ENCODE measurements around the gene HIPK2. TPM values are rescaled to one million over a fixed set of nuclear protein-coding genes. Genes with fewer than 3 reads are reported as not detected.

HIPK2 gene
- total RNA-seq, 1 experiment from 2014 or later = 35.2 TPM

DNA sequence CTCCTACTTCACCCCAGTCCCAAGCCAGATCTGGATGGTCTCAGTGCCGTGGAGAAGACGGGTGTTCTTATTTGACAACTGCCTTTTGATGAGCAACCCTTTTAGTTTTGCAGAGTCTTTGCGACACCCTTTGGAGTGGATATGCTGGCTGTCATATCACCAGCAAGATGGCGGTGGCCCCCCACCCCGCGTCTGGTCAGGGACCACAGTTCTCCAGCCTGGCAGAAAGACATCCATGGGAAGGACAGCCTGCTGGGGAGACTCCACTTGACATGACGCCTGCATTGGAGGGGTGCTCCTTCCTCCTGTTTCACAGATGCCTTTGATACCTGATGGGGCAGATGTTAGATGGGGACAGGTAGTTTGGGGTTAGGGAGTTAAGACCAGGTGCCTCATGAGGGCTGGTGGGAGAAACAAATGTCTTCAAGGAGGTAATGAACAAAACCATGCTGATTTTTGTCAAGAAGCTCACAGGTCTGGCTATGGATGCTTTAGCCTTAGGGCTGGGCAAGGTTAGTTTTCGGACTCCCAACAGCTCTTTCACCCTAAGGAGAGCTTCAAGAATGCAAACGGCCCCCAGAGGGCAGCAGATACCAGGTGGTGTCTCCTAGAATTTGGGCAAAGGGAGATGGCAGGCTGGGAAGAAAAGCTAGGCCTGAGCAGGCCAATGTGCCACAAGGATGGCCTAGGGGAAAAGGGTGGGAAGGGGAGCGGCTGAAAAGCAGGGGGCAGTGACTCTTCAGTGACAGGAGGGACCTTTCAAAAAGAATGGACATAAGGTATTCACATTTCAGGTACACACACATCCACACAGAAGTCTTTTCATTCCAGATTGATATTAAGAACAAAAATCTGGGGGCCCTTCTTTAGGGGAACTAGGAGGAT, 159.1 kb downstream of the HIPK2 start:
- no peaks in the 10 kb centered on the region for H4K20me1 ChIP-seq (ENCODE audit: insufficient read depth)
- CTCF ChIA-PET = interaction anchor here (0.5 to 1.6 kb wide), 15 partner anchors 13 to 1992 kb away, joined by 3 to 11 read pairs (median 4); no protein-coding TSS in a partner anchor
- BruUV-seq (replicated peaks) = no TSS peak
- TF ChIP-seq EZH2 (IDR thresholded peaks at IDR 0.05; ENCODE audit: low read depth) = no peak
- TF ChIP-seq, protein P1, sequence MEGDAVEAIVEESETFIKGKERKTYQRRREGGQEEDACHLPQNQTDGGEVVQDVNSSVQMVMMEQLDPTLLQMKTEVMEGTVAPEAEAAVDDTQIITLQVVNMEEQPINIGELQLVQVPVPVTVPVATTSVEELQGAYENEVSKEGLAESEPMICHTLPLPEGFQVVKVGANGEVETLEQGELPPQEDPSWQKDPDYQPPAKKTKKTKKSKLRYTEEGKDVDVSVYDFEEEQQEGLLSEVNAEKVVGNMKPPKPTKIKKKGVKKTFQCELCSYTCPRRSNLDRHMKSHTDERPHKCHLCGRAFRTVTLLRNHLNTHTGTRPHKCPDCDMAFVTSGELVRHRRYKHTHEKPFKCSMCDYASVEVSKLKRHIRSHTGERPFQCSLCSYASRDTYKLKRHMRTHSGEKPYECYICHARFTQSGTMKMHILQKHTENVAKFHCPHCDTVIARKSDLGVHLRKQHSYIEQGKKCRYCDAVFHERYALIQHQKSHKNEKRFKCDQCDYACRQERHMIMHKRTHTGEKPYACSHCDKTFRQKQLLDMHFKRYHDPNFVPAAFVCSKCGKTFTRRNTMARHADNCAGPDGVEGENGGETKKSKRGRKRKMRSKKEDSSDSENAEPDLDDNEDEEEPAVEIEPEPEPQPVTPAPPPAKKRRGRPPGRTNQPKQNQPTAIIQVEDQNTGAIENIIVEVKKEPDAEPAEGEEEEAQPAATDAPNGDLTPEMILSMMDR (conservative IDR thresholded peaks at IDR 0.05) = peak; percentile 62
- no peak overlapping the region for H3K27ac ChIP-seq
- POLR2A ChIA-PET (ENCODE audit: unreplicated experiment) = no interaction called here
- H3K36me3 ChIP-seq (ENCODE audit: low read depth) = no peaks in the 10 kb centered on the region
- H3K4me1 ChIP-seq (replicated peaks; ENCODE audit: insufficient read depth) = no peaks in the 10 kb centered on the region
- H3K9me3 ChIP-seq (ENCODE audit: insufficient read depth, low read depth) = no peaks in the 10 kb centered on the region
- H3F3A ChIP-seq (ENCODE audit: insufficient read depth, low read depth) = no peaks in the 10 kb centered on the region
- peak; percentile 45 to 55 for DNase-seq
- intact Hi-C loops (cut with micrococcal nuclease; ENCODE audit: unreplicated experiment) = loop anchor here (1.0 to 5.0 kb wide), 2 partner anchors 384 to 709 kb away; no protein-coding TSS in a partner anchor
- H2AFZ ChIP-seq = no peak overlapping the region
- no peaks in the 10 kb centered on the region for H3K9me2 ChIP-seq (ENCODE audit: insufficient read depth)
- no peaks in the 10 kb centered on the region for H3K79me2 ChIP-seq (ENCODE audit: low read depth)
- H3K27me3 ChIP-seq (ENCODE audit: insufficient read depth, low read depth) = no peaks in the 10 kb centered on the region
- H3K4me2 ChIP-seq = no peak overlapping the region
- H3K4me3 ChIP-seq = no peak overlapping the region

DNA sequence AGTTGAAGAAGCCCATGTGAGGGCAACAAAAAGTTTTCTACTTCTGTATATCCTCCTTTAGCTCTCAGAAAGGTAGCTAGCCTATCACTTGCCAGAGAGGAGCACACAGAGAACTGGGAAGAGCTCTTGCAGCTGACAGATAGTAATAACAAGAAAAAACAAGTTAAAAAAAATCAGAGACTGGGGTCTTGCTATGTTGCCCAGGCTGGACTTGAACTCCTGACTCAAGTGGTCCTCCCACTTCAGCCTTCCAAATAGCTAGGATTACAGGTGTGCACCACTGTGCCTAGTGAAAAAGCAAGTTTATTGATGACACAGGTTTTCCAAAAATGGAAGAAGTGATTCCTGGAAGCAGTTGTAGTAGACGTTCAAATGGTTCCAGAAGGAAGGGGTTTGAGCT, 160.7 kb downstream of the HIPK2 start:
- CTCF ChIA-PET = interaction anchor here (0.5 to 0.7 kb wide), 2 partner anchors 29 to 117 kb away, joined by 3 to 4 read pairs; no protein-coding TSS in a partner anchor
- POLR2A ChIA-PET (ENCODE audit: unreplicated experiment) = no interaction called here

DNA sequence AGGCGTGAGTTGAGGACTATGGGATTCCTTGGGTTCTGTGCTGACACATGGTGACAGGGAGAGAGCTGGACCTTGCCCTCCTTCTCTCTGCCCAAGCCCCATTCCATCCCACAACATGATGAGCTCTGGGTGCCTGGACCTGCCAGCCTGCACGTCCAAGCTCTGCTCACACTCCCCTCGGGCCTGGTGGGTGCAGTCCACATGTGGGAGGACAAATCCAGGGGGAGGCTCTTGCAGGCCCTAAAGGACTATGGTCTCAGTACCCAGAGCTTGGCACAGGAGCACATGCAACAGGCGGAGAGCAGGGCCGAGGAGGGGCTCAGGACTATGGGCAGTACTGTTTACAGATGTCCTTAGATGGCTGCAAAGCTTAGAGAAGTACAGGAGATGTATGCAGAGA, 162.9 kb downstream of the HIPK2 start:
- Histone ChIP-seq H3K4me1 (replicated peaks; ENCODE audit: insufficient read depth) (no peaks in the 10 kb centered on the region), H3K4me3 (no peak overlapping the region), H3K9me3 (ENCODE audit: insufficient read depth, low read depth) (no peaks in the 10 kb centered on the region), H3K9me2 (ENCODE audit: insufficient read depth) (no peaks in the 10 kb centered on the region), H3K36me3 (ENCODE audit: low read depth) (0 out of 2 replicates have a peak, but pooled peaks cover 5% of the 10 kb centered on the region), H3K4me2 (no peak overlapping the region), H3K27me3 (ENCODE audit: insufficient read depth, low read depth) (no peaks in the 10 kb centered on the region), H3K79me2 (ENCODE audit: low read depth) (no peaks in the 10 kb centered on the region), H2AFZ (no peak overlapping the region), H3F3A (ENCODE audit: insufficient read depth, low read depth) (no peaks in the 10 kb centered on the region), H3K27ac (no peak overlapping the region), H4K20me1 (ENCODE audit: insufficient read depth) (no peaks in the 10 kb centered on the region)
- intact Hi-C loops (cut with micrococcal nuclease; ENCODE audit: unreplicated experiment) = loop anchor here (5.0 kb wide), 1 partner anchor 712 kb away; no protein-coding TSS in a partner anchor
- ChIA-PET POLR2A (ENCODE audit: unreplicated experiment) (no interaction called here), CTCF (interaction anchor here (0.6 kb wide), 1 partner anchor 388 kb away, joined by 13 read pairs; no protein-coding TSS in a partner anchor)
- BruUV-seq (replicated peaks) = no TSS peak
- no peak for DNase-seq
- TF ChIP-seq, protein P1 (conservative IDR thresholded peaks at IDR 0.05) = no peak

More for the DNA sequence above, 160.7 kb downstream of the HIPK2 start:
- Histone ChIP-seq H3K4me2 (no peak overlapping the region), H3K9me3 (ENCODE audit: insufficient read depth, low read depth) (no peaks in the 10 kb centered on the region), H3K79me2 (ENCODE audit: low read depth) (no peaks in the 10 kb centered on the region), H3K36me3 (ENCODE audit: low read depth) (0 out of 2 replicates have a peak, but pooled peaks cover 5% of the 10 kb centered on the region), H2AFZ (no peak overlapping the region), H3K27me3 (ENCODE audit: insufficient read depth, low read depth) (no peaks in the 10 kb centered on the region), H4K20me1 (ENCODE audit: insufficient read depth) (no peaks in the 10 kb centered on the region), H3K9me2 (ENCODE audit: insufficient read depth) (no peaks in the 10 kb centered on the region), H3F3A (ENCODE audit: insufficient read depth, low read depth) (no peaks in the 10 kb centered on the region), H3K4me3 (no peak overlapping the region), H3K4me1 (replicated peaks; ENCODE audit: insufficient read depth) (no peaks in the 10 kb centered on the region), H3K27ac (no peak overlapping the region)
- intact Hi-C loops (cut with micrococcal nuclease; ENCODE audit: unreplicated experiment) = loop anchor here (5.0 kb wide), 1 partner anchor 710 kb away; no protein-coding TSS in a partner anchor
- no TSS peak for BruUV-seq (replicated peaks)
- DNase-seq = no peak
- TF ChIP-seq, protein P1 (conservative IDR thresholded peaks at IDR 0.05) = no peak
- no peak for TF ChIP-seq EZH2 (IDR thresholded peaks at IDR 0.05; ENCODE audit: low read depth)
